ENCODE results near the gene MGME1. TPM values are rescaled to one million over a fixed set of nuclear protein-coding genes. Genes with fewer than 3 reads are reported as not detected.

Gene MGME1
- total and polyA plus RNA-seq, 2 of the 13 experiments (the other 11 are each of a cell fraction or from before 2014, with no cell fraction given): 36.7 to 66.6 TPM

DNA sequence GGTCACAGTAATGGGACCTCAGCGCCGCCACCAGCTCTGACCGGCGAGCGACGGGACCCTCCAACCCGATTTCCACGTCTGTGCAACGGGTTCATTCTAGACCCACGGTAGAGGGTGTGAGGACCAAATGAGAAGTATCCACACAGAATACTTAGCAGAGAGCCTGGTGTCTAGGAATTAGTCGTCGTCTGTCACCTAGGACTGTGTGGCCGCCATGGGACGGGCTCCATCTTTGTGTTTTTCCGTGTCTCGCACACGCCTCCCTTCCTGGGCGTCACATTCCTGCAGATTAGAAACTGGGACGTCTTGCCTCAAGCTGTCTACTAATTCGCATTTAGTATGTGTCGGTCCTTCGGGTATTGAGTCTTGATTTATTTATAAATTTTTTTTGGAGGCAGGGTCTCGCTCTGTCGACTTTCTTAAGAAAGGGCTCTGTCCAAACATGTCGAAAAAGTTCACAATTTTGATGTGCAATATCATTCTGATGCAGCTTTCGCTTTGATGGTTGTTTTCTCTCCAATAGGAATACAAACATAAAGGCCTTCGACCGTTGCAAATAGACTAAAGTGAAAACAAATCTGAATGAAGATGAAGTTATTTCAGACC lies 563 bp downstream of the MGME1 start (continued):
- TF ChIP-seq ZNF34 (CRISPR knock-in tag; IDR thresholded peaks at IDR 0.05; ENCODE audit: borderline replicate concordance) (no peak), HDAC1 (CRISPR knock-in tag; IDR thresholded peaks at IDR 0.05) (no peak; the same call in none of the 2 replicates), ZNF30 (CRISPR knock-in tag; IDR thresholded peaks at IDR 0.05) (peak; percentile 63), NPAS2 (CRISPR knock-in tag; IDR thresholded peaks at IDR 0.05; ENCODE audit: borderline replicate concordance) (no peak), ZNF136 (CRISPR knock-in tag; IDR thresholded peaks at IDR 0.05; ENCODE audit: low read depth) (0 out of 2 replicates have a peak, but pooled peaks have one; percentile 4), ZNF331 (CRISPR knock-in tag; IDR thresholded peaks at IDR 0.05) (no peak), ZBTB1 (CRISPR knock-in tag; IDR thresholded peaks at IDR 0.05; ENCODE audit: borderline replicate concordance) (no peak), ZNF773 (CRISPR knock-in tag; IDR thresholded peaks at IDR 0.05; ENCODE audit: borderline replicate concordance) (0 out of 2 replicates have a peak, but pooled peaks have one; percentile 32), ZFP36L1 (CRISPR knock-in tag; IDR thresholded peaks at IDR 0.05) (no peak), ZNF563 (CRISPR knock-in tag; IDR thresholded peaks at IDR 0.05) (no peak; the same call in 1 of the 2 replicates), MEF2D (CRISPR knock-in tag; IDR thresholded peaks at IDR 0.05) (no peak; the same call in 1 of the 2 replicates), RBAK (CRISPR knock-in tag; IDR thresholded peaks at IDR 0.05) (0 out of 2 replicates have a peak, but pooled peaks have one; percentile 5)
- TF ChIP-seq, protein P1, sequence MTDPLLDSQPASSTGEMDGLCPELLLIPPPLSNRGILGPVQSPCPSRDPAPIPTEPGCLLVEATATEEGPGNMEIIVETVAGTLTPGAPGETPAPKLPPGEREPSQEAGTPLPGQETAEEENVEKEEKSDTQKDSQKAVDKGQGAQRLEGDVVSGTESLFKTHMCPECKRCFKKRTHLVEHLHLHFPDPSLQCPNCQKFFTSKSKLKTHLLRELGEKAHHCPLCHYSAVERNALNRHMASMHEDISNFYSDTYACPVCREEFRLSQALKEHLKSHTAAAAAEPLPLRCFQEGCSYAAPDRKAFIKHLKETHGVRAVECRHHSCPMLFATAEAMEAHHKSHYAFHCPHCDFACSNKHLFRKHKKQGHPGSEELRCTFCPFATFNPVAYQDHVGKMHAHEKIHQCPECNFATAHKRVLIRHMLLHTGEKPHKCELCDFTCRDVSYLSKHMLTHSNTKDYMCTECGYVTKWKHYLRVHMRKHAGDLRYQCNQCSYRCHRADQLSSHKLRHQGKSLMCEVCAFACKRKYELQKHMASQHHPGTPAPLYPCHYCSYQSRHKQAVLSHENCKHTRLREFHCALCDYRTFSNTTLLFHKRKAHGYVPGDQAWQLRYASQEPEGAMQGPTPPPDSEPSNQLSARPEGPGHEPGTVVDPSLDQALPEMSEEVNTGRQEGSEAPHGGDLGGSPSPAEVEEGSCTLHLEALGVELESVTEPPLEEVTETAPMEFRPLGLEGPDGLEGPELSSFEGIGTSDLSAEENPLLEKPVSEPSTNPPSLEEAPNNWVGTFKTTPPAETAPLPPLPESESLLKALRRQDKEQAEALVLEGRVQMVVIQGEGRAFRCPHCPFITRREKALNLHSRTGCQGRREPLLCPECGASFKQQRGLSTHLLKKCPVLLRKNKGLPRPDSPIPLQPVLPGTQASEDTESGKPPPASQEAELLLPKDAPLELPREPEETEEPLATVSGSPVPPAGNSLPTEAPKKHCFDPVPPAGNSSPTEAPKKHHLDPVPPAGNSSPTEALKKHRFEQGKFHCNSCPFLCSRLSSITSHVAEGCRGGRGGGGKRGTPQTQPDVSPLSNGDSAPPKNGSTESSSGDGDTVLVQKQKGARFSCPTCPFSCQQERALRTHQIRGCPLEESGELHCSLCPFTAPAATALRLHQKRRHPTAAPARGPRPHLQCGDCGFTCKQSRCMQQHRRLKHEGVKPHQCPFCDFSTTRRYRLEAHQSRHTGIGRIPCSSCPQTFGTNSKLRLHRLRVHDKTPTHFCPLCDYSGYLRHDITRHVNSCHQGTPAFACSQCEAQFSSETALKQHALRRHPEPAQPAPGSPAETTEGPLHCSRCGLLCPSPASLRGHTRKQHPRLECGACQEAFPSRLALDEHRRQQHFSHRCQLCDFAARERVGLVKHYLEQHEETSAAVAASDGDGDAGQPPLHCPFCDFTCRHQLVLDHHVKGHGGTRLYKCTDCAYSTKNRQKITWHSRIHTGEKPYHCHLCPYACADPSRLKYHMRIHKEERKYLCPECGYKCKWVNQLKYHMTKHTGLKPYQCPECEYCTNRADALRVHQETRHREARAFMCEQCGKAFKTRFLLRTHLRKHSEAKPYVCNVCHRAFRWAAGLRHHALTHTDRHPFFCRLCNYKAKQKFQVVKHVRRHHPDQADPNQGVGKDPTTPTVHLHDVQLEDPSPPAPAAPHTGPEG (CRISPR knock-in tag; IDR thresholded peaks at IDR 0.05): no peak
- TF ChIP-seq, protein P2, sequence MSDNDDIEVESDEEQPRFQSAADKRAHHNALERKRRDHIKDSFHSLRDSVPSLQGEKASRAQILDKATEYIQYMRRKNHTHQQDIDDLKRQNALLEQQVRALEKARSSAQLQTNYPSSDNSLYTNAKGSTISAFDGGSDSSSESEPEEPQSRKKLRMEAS (IDR thresholded peaks at IDR 0.05): no peak
- TF ChIP-seq, protein P3, sequence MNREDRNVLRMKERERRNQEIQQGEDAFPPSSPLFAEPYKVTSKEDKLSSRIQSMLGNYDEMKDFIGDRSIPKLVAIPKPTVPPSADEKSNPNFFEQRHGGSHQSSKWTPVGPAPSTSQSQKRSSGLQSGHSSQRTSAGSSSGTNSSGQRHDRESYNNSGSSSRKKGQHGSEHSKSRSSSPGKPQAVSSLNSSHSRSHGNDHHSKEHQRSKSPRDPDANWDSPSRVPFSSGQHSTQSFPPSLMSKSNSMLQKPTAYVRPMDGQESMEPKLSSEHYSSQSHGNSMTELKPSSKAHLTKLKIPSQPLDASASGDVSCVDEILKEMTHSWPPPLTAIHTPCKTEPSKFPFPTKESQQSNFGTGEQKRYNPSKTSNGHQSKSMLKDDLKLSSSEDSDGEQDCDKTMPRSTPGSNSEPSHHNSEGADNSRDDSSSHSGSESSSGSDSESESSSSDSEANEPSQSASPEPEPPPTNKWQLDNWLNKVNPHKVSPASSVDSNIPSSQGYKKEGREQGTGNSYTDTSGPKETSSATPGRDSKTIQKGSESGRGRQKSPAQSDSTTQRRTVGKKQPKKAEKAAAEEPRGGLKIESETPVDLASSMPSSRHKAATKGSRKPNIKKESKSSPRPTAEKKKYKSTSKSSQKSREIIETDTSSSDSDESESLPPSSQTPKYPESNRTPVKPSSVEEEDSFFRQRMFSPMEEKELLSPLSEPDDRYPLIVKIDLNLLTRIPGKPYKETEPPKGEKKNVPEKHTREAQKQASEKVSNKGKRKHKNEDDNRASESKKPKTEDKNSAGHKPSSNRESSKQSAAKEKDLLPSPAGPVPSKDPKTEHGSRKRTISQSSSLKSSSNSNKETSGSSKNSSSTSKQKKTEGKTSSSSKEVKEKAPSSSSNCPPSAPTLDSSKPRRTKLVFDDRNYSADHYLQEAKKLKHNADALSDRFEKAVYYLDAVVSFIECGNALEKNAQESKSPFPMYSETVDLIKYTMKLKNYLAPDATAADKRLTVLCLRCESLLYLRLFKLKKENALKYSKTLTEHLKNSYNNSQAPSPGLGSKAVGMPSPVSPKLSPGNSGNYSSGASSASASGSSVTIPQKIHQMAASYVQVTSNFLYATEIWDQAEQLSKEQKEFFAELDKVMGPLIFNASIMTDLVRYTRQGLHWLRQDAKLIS (CRISPR knock-in tag; IDR thresholded peaks at IDR 0.05): peak; percentile 16; the same call in 1 of the 2 replicates
- TF ChIP-seq, protein P4, sequence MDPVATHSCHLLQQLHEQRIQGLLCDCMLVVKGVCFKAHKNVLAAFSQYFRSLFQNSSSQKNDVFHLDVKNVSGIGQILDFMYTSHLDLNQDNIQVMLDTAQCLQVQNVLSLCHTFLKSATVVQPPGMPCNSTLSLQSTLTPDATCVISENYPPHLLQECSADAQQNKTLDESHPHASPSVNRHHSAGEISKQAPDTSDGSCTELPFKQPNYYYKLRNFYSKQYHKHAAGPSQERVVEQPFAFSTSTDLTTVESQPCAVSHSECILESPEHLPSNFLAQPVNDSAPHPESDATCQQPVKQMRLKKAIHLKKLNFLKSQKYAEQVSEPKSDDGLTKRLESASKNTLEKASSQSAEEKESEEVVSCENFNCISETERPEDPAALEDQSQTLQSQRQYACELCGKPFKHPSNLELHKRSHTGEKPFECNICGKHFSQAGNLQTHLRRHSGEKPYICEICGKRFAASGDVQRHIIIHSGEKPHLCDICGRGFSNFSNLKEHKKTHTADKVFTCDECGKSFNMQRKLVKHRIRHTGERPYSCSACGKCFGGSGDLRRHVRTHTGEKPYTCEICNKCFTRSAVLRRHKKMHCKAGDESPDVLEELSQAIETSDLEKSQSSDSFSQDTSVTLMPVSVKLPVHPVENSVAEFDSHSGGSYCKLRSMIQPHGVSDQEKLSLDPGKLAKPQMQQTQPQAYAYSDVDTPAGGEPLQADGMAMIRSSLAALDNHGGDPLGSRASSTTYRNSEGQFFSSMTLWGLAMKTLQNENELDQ (CRISPR knock-in tag; IDR thresholded peaks at IDR 0.05; ENCODE audit: borderline replicate concordance): 0 out of 2 replicates have a peak, but pooled peaks have one; percentile 10

Data from HepG2 (cell line).